Measurements from ENCODE around the gene AJM1.

The AJM1 gene

DNA sequence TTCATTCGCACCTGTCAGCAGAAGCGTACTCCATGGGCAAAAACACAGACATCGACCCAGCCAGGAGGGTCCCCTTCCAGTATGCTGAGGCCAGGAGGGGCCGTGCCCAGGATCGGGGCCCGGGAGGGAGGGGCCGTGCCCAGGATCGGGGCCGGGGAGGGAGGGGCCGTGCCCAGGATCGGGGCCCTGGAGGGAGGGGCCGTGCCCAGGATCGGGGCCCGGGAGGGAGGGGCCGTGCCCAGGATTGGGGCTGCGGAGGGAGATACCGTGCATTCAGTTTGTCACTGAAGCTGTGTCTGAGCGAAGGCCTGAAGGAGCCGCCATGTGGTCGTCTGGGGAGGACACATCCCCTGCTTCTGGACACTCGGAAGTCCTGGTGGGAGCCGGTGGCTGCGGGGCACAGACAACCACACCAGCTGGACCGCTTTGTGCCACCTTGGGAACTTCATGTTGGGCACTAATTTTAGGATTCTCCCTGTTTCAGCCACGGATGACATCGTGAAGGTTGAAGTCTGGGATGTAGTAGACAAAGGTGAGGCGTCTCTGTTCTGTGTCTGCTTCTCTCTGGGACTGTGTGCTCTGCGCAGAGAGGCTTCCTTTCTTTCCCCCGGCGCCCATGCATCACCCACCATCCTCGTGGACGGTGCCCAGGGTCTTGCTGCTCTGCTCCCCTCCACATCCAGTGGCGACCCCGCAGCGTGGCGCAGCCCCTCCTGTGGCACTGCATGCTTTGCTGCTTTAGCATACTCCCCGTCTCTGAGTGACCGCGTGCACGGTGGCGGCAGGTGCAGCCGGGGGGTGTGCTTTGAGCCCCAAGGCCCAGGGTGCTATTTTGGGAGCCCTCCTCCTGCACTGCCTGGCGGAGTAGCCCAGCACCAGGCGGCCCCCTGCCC is 16.7 kb upstream of the AJM1 start:
- Histone ChIP-seq H3K27ac (no peak overlapping the region), H3K27me3 (peaks cover 17% of the 10 kb centered on the region), H3K4me3 (ENCODE audit: low read depth in 1 of 2, low read length in 1 of 2) (no peak overlapping the region), H3K9me3 (no peaks in the 10 kb centered on the region), H3K4me1 (ENCODE audit: control insufficient read depth in 1 of 2, insufficient read depth in 1 of 2, low read depth in 1 of 2, low read length in 1 of 2) (peaks cover 8 to 17% of the 10 kb centered on the region in 2 experiments), H3K36me3 (peaks cover 73% of the 10 kb centered on the region)
- TF ChIP-seq, protein P1, sequence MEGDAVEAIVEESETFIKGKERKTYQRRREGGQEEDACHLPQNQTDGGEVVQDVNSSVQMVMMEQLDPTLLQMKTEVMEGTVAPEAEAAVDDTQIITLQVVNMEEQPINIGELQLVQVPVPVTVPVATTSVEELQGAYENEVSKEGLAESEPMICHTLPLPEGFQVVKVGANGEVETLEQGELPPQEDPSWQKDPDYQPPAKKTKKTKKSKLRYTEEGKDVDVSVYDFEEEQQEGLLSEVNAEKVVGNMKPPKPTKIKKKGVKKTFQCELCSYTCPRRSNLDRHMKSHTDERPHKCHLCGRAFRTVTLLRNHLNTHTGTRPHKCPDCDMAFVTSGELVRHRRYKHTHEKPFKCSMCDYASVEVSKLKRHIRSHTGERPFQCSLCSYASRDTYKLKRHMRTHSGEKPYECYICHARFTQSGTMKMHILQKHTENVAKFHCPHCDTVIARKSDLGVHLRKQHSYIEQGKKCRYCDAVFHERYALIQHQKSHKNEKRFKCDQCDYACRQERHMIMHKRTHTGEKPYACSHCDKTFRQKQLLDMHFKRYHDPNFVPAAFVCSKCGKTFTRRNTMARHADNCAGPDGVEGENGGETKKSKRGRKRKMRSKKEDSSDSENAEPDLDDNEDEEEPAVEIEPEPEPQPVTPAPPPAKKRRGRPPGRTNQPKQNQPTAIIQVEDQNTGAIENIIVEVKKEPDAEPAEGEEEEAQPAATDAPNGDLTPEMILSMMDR (IDR thresholded peaks at IDR 0.05) = no peak

DNA sequence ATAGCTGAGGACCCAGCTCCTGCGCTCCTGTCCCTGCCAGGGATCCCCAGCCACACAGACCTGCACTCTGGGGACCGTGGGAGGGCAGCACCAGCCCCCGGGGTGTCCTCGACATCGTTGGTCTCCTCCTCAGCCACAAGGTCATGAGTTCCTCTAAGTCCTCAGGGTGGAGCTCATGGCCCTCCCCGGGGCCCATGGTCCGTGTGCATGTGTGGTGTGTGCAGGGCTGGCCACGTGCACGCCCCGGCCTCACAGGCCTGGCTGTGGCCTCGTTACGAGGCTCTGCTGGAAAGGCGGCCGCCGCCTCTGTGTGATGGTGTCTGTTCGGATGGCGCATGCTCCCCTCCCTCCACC is 16.1 kb upstream of the AJM1 start:
- TF ChIP-seq, protein P1 (IDR thresholded peaks at IDR 0.05) = no peak
- peaks cover 11% of the 10 kb centered on the region for H3K27me3 ChIP-seq
- H3K9me3 ChIP-seq = no peaks in the 10 kb centered on the region
- no peak overlapping the region for H3K4me3 ChIP-seq (ENCODE audit: low read depth in 1 of 2, low read length in 1 of 2)
- peaks cover 10 to 19% of the 10 kb centered on the region in 2 experiments for H3K4me1 ChIP-seq (ENCODE audit: control insufficient read depth in 1 of 2, insufficient read depth in 1 of 2, low read depth in 1 of 2, low read length in 1 of 2)
- H3K36me3 ChIP-seq = peaks cover 73% of the 10 kb centered on the region
- H3K27ac ChIP-seq = no peak overlapping the region

DNA sequence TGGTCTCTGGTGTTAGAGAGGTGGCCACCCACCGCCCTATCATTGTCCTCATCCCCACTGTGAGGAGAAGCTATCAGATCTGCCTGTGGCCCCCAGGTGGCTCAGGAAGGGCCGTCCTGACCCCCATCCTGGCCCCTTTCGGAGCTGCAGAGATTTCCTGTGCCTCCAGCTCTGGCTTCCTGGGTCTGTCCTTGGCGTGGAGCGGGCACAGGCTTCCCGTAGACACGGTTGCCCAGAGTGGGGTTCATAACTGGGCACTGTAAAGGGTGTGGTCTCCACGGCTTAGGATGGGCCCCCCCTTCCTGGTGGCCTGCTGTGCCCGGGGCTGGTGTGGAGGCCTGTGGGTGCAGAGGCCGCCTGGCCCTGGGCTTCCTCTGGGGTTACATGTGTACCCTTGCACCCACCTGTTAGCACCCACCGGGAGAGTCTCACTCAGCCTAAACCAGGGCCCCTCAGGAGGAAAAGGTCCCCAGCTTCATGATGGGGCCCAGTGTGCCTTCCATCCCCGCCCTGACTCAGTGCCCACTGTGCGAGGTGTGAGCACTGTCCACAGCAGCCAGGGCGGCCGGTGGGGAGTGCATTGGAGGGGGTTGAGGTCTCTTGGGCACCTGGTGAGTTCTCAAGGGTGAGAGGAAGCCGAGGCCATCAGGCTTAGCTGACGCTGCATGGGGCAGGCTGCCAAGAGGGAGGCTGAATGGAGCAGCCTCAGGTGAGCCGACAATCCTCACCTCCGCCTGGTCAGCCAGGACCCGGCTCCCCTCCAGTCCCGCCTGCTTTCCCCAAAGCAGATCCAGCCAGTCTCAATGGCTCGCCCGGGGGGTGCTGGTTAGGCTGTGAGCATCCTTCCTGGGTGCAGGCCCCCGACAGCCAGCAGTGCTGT is 15.3 kb upstream of the AJM1 start:
- Histone ChIP-seq H3K4me1 (ENCODE audit: control insufficient read depth in 1 of 2, insufficient read depth in 1 of 2, low read depth in 1 of 2, low read length in 1 of 2) (peaks cover 17 to 19% of the 10 kb centered on the region in 2 experiments), H3K36me3 (peaks cover 73% of the 10 kb centered on the region), H3K4me3 (ENCODE audit: low read depth in 1 of 2, low read length in 1 of 2) (no peak overlapping the region), H3K9me3 (no peaks in the 10 kb centered on the region), H3K27me3 (peaks cover 3% of the 10 kb centered on the region), H3K27ac (no peak overlapping the region)
- TF ChIP-seq, protein P1 (IDR thresholded peaks at IDR 0.05) = no peak

DNA sequence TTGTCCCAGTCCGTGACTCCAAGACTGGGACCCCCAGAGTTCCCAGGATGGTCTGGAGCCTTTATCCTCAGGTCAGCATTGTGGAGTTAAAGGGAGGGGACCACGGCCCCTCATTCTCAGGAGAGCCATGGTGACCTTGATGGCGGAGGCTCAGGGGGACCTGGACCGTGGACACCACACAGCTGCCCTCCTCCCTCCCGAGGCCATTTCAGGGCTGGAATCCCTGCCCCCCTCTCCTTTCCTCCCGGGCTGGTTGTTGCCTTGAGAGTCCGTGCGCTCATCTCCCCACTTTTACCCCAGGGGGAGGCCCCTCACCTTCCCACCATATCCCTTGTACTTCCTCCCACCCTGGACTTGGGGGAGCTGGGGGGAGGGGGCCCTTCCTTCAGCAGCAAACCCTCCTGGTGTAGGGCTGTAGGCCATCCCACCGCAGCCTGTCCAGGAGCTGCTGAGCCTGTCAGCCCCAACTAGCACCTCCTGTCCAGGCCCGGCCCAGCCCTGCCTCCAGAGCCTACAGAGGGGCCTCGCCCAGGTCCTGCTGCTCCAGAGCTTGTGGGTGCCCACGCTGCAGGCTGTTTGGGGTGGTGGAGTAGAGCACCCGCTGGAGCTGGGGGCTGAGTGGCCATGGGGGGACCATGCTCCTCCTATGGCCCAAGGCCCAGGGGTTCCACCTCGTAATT is 14.3 kb upstream of the AJM1 start:
- H3K4me1 ChIP-seq (ENCODE audit: control insufficient read depth in 1 of 2, insufficient read depth in 1 of 2, low read depth in 1 of 2, low read length in 1 of 2) = peaks cover 19 to 25% of the 10 kb centered on the region in 2 experiments
- H3K4me3 ChIP-seq (ENCODE audit: low read depth in 1 of 2, low read length in 1 of 2) = no peak overlapping the region
- H3K9me3 ChIP-seq = no peaks in the 10 kb centered on the region
- TF ChIP-seq, protein P1 (IDR thresholded peaks at IDR 0.05) = no peak
- H3K27me3 ChIP-seq = no peaks in the 10 kb centered on the region
- no peak overlapping the region for H3K27ac ChIP-seq
- H3K36me3 ChIP-seq = peaks cover 81% of the 10 kb centered on the region

DNA sequence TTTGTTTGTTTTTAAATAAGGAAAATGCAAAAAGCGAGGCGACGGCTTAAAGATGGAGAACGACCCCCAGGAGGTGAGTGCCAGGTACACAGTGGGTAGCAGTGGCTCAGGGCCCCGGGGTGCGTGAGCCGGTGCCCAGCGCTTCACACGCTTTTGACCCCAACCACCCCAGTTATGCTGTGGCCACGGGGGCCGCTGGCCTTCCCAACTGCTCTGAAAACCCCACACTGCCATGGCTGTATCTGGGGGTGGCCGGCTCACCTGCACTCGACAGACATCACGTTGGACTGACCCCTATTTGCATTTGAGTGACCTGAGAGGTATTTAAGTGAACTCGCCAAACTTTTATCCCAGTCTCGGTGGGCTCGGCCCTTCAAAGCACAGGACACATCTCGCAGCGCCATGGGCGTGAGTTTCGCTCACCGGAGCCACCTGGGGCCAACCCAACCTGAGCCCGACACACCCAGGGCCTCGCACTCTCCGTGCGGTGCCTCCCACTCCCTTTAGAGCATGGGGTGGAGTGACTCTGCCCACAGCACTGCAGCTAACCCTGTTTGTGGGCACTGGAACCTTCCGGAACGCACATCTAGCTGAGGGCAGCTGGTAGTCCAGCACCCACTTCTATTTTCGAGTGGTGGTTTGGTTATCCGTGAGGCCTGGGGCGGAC is 13.7 kb upstream of the AJM1 start:
- Histone ChIP-seq H3K4me1 (ENCODE audit: control insufficient read depth in 1 of 2, insufficient read depth in 1 of 2, low read depth in 1 of 2, low read length in 1 of 2) (peaks cover 19 to 25% of the 10 kb centered on the region in 2 experiments), H3K9me3 (no peaks in the 10 kb centered on the region), H3K4me3 (ENCODE audit: low read depth in 1 of 2, low read length in 1 of 2) (no peak overlapping the region), H3K27me3 (no peaks in the 10 kb centered on the region), H3K36me3 (peaks cover 82% of the 10 kb centered on the region), H3K27ac (no peak overlapping the region)
- TF ChIP-seq, protein P1 (IDR thresholded peaks at IDR 0.05) = no peak
